Measurements from ENCODE around the gene PMM1.
"Not testable (repeated sequence)": the region's sequence is repeated elsewhere in the genome, so short reads cannot be mapped to it uniquely, and the experiment has no call there.

The PMM1 gene

GRCh38 chr22:41562461-41562860, 27.2 kb downstream of the PMM1 start:
- DNase-seq, result no peak

DNA sequence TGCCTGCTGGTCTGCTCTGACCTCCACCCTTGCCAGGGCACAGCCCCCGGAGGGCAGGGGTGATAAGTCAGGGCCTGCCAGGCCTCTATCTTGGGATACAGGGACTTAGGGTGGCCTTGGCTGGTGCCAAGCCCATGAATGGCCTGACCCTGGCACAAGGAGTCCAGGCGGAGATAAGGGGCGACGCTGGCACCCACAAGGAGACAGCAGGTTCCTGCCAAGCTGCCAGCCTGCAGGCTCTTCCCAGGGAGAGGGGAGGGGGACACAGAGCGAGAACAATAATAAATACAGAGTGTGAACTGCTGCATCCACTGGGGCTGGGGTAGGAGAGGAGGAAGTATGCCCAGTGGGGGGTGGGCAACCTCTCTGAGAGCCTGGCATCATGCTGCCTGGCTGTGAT, 27.9 kb downstream of the PMM1 start:
- no peak for DNase-seq

DNA sequence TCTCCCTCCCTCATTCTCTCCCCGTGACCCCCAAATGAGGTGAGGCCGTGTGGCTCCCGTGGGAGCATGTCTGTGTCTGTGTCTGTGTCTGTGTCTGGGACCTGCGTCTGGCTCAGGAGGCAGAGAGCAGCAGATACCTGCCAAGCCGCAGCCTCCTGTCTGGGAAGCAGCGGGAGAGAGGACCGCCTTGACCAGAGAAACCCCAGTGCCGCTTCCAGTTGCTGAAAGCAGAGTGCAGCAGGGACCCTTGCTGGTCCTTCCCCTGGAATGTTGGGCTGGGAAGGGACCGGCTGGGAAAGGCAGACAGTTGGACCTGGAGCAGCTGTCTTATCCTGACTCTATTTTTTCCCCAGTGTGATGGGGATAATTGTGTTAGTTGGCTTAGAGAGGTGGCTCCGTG, 28.3 kb downstream of the PMM1 start:
- DNase-seq, result no peak

GRCh38 chr22:41560095-41560471, 29.6 kb downstream of the PMM1 start:
- no peak for DNase-seq

DNA sequence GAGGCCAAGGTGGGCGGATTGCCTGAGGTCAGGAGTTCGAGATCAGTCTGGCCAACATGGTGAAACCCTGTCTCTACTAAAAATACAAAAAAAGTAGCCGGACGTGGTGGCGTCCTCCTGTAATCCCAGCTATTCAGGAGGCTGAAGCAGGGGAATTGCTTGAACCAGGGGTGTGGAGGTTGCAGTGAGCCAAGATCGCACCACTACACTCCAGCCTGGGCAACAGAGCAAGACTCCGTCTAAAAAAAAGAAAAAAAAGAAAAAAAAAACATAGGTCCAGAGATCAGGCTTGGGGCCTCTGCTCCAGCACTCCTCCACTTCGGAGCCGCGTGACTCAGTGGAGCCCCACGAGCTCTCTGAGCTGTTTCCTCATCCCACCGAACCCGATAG, 31.4 kb downstream of the PMM1 start:
- DNase-seq, result not testable (repeated sequence)

DNA sequence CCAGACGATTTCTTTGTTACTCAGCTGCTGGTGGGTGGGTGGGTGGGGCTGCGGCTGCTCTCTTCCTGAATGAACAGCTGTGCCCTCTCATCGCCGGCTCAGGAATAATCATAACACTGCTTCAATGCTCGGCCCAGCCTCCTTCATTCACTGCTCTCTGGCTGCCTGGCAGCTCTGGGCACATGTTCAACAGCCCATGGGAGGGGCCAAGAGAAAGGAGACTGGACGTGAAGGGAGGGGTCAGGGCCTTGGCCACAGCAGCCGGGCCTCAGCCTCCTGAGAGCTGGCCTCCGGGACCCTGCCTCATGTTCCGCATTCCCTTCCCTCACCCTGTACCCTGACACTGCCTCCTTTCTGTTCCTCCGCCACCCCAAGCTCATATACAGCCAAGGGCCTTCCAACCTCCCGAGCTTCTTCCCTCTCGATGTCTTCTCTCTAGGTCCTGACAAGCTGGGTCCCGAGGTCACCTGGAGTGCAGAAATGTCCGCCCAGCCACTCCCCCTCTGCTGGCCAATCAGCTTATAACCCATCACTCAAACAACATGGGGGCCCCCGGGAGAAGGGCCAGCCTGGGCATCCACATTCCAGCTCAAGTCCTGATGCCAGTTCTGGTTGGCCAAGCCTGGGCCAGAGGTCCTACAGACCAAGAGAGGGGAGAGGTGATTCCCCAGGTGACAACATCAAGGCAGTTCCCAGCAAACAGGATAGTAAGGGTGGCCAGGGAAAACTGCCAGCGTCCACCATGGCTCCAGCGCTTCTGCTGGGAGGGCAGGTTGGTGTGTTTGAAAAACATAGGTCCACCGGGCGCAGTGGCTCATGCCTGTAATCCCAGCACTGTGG, 32.0 kb downstream of the PMM1 start:
- no peak for DNase-seq

GRCh38 chr22:41556561-41556960, 33.1 kb downstream of the PMM1 start:
- DNase-seq, result no peak

DNA sequence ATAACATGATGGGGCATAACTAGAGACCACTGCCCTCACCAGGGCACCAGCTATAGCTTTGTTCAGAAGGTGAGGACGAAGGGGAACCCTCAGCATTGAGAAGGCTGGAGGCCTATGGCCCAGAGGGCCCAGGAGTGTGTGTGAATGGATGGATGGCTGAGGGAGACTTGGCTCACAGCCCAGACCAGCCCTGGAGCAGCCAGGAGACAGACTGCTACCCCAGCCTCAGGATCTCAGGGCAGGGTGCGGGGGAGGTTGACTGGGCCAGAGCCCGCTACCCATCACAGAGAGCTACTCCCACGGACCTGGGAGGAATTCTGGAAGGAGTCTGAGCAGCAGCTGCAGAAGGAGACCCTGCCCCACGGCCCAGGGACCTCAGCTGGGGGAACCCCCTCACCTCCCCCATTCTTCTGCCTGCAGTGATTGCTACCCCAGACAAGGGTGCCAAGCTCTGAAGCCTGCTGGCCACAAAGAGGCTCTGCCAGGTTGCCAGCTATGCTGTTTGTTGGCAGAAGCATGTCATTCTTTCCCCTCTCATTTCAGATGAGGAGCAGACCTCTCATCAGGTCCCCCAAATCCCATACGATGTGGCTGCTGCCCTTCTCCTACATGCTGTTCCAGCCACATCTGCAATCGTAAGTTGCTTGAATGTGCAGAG, 34.2 kb downstream of the PMM1 start:
- no peak for DNase-seq

- no peak for DNase-seq
Measured at GRCh38 chr22:41551877-41552582, 37.6 kb downstream of the PMM1 start.

GRCh38 chr22:41550952-41551491, 38.6 kb downstream of the PMM1 start:
- no peak for DNase-seq

- no peak for DNase-seq
Measured at GRCh38 chr22:41548830-41549211, 40.8 kb downstream of the PMM1 start.

DNA sequence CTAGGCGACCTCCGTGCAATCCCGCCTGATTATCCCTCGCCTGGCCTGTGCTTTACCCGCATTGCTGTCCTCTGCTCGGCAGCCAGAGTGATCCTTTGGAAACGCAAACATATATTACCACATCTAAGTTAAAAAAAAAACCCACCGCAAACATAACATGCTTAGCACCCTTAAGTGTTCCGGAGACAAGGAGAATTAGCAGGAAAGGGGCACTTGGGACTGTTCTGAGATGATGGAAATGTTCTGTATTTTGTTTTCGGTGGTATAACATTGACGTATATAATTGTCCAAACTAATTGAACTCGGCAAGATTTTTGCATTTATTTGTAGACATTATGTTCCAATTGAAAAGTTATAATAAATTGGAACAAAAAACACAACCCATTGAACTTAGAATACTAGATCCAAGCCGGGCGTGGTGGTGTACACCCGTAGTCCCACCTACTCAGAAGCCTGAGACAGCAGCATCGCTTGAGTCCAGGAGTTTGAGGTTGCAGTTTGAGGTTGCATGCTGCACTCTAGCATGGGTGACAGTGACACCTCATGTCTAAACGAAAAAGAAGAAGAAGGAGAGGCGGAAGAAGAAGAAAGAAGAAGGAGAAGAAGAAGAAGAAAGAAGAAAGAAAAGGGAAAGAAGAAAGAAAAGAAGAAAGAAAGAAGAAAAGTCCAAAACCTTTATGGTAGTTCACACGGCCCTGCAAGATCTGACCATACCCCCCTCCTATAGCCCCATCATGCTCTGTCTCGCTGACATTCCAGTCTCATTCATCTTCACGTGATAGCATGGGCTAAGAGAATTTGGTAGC, 44.8 kb downstream of the PMM1 start:
- no peak for DNase-seq

DNA sequence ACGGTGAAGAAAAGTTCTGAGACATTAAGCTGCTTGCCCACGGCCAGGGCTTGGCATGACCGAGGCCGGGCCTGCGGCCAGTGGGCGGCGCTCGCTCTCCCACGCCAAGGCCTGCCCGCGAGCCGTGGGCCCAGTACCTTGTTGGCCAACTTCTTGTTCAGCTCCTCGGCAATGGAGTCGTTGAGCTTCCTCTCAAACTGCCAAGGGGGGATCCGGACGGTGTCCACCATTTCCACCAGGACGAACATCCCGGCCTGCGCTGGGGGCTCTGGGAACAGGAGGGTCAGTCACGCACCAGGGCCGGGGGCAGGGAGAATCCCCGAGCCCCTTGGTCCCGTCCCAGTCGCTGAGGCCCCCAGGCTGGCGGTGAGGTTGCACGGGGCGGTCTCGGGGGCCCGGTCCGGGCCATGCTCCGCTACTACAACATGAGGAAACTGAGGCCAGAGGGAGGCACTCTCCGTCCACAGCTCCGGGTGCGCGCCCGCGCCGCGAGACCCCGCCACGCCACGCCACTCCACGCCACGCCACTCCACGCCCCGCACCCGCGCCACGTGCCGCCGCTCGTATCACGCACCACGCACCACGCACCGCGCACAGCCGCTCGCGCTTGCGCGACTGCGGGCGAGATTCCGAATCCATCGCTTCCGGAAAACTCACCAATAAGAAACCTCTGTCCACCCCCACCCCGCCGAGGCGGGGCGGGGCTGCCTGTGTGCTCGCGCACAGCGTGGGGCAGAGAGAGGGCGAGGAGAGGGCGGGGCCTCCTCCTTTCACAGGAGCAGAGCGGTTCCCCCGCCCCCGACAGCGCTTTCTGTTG, 45.6 kb downstream of the PMM1 start, which contains the start of gene POLR3H:
POLR3H (minus strand) TSS at position 617 of the 817 bp plus-strand sequence; CDS start at position 248, 369 bp downstream.
- DNase-seq, result peak; percentile 99

GRCh38 chr22:41542224-41542623, 47.4 kb downstream of the PMM1 start:
- DNase-seq, result no peak

GRCh38 chr22:41541484-41541883, 48.2 kb downstream of the PMM1 start:
- DNase-seq, result no peak

DNA sequence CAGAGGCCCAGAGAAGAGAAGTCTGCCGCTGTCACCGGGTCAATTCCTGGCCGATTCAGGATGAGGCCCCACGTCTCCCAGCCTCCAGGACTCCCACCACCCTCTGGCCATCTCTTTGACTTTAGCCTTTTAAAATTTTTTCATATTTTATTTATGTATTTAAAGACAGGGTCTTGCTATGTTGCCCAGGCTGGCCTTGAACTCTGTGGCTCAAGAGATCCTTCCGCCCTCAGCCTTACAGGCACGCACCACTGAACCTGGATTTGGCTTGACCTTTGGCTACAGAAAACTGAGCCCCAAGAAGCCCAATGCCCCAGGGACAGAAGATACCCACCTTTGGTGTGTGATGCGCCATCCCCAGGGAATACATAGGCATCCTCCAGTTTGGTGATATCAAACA, 49.3 kb downstream of the PMM1 start:
- DNase-seq, result no peak

GRCh38 chr22:41540006-41540315, 49.7 kb downstream of the PMM1 start:
- no peak for DNase-seq

DNA sequence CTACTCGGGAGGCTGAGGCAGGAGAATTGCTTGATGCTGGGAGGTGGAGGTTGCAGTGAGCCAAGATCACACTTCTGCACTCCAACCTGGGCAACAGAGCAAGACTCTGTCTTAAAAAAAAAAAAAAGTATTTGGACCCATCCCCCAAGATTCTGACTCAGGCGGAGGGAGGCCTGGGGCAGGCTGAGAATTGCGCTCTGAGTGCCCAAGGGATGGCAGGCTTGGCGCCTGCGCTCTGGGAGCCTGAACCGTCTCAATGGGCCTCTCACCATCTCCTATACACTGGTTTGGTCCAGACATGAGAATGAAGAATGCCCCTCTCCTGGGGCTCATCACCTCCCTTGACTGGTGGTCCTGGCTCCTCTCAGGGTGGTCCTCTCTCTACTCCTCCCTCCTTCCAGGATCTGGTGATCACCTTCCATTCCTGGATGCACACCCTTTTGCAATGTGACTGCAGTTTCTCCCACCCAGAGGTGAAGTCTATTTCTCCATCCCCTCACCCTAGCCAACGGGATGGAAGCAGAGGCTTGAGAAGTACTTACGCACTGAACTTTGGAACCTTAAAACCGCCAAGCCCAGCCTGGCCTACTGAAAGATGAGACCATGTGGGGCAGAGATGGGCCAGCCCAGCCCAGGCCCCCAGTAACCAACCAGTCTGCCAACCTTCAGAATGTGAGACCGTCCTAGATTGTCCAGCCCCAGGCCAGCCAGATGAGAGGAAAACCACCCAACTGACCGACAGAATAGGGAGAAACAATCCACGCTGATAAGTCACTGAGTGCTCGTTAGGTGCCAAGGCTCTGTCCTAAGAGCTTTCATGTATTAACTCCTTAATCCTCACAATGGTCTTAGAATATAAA, 50.3 kb downstream of the PMM1 start:
- no peak for DNase-seq

GRCh38 chr22:41538583-41538982, 51.1 kb downstream of the PMM1 start:
- DNase-seq, result no peak

DNA sequence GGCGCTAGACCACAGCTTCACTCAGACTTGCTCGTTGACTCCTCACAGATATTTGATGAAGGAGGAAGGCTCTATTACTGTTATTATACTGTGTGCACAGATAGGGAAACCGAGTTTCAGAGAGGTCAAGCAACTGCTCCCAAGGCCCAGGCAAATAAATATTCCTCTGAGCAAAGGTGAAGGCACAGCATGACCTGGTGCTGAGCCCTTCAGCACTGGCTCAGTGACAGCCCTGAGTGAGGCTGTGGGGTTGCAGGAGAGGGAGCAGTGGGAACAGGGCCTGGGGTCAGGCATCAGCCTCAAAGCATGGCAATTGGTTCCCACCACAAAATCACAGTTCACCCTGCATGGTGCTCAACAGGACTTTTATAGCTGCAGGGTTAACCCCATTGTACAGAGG, 52.4 kb downstream of the PMM1 start:
- DNase-seq, result no peak

DNA sequence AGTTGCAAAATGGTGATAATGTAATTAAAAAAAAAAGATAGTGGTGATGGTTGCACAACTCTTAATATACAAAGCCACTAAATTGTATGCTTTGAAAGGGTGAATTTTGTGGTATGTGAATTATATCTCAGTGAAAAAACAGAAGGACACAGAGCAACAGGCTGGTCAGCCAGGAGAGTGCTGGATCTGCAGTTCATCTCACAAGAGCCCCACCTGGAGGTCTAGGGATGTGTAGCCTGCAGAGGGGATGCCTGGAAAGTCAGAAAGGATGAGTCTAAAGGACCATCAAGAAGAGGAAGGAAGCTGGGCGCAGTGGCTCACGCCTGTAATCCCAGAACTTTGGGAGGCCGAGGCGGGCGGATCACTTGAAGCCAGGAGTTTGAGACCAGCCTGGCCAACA, 54.4 kb downstream of the PMM1 start:
- no peak for DNase-seq

All from activated effector memory CD4-positive, alpha-beta T cell treated with anti-CD3 and anti-CD28 coated beads, Interleukin-2, amount 50 U/mL, for 16 hours (primary cell).